ENCODE measurements around the gene LSM8.
A peak's percentile ranks its signal among the peaks of the same experiment; 100 is the strongest.

Gene LSM8

GRCh38 chr7:118185163-118185860 is 1.3 kb downstream of the LSM8 start:
- peak; percentile 52 for DNase-seq (ENCODE audit: low read depth)
- peak overlapping the region; percentile 81 for H3K4me3 ChIP-seq (ENCODE audit: low read depth, low read length)
- TF ChIP-seq MYC (IDR thresholded peaks at IDR 0.05; ENCODE audit: low read depth, low read length) (no peak), POLR2A (IDR thresholded peaks at IDR 0.05; ENCODE audit: extremely low read depth, insufficient read length) (no peak)
- TF ChIP-seq, protein P1, sequence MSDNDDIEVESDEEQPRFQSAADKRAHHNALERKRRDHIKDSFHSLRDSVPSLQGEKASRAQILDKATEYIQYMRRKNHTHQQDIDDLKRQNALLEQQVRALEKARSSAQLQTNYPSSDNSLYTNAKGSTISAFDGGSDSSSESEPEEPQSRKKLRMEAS (IDR thresholded peaks at IDR 0.05; ENCODE audit: low read depth, low read length): no peak
- TF ChIP-seq, protein P2, sequence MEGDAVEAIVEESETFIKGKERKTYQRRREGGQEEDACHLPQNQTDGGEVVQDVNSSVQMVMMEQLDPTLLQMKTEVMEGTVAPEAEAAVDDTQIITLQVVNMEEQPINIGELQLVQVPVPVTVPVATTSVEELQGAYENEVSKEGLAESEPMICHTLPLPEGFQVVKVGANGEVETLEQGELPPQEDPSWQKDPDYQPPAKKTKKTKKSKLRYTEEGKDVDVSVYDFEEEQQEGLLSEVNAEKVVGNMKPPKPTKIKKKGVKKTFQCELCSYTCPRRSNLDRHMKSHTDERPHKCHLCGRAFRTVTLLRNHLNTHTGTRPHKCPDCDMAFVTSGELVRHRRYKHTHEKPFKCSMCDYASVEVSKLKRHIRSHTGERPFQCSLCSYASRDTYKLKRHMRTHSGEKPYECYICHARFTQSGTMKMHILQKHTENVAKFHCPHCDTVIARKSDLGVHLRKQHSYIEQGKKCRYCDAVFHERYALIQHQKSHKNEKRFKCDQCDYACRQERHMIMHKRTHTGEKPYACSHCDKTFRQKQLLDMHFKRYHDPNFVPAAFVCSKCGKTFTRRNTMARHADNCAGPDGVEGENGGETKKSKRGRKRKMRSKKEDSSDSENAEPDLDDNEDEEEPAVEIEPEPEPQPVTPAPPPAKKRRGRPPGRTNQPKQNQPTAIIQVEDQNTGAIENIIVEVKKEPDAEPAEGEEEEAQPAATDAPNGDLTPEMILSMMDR (IDR thresholded peaks at IDR 0.05; ENCODE audit: low read depth, low read length): no peak

- DNase-seq (ENCODE audit: low read depth): peak; percentile 42
- peak overlapping the region; percentile 81 for H3K4me3 ChIP-seq (ENCODE audit: low read depth, low read length)
- TF ChIP-seq MYC (IDR thresholded peaks at IDR 0.05; ENCODE audit: low read depth, low read length) (no peak), POLR2A (IDR thresholded peaks at IDR 0.05; ENCODE audit: extremely low read depth, insufficient read length) (no peak)
- TF ChIP-seq, protein P1 (IDR thresholded peaks at IDR 0.05; ENCODE audit: low read depth, low read length): no peak
- TF ChIP-seq, protein P2 (IDR thresholded peaks at IDR 0.05; ENCODE audit: low read depth, low read length): no peak
Observed at GRCh38 chr7:118186501-118186900, 2.5 kb downstream of the LSM8 start.

GRCh38 chr7:118194571-118194970 is 10.6 kb downstream of the LSM8 start:
- TF ChIP-seq MYC (IDR thresholded peaks at IDR 0.05; ENCODE audit: low read depth, low read length) (no peak), POLR2A (IDR thresholded peaks at IDR 0.05; ENCODE audit: extremely low read depth, insufficient read length) (no peak)
- TF ChIP-seq, protein P1 (IDR thresholded peaks at IDR 0.05; ENCODE audit: low read depth, low read length): no peak
- TF ChIP-seq, protein P2 (IDR thresholded peaks at IDR 0.05; ENCODE audit: low read depth, low read length): no peak
- no peak overlapping the region for H3K4me3 ChIP-seq (ENCODE audit: low read depth, low read length)
- DNase-seq (ENCODE audit: low read depth): no peak

- TF ChIP-seq, protein P2 (IDR thresholded peaks at IDR 0.05; ENCODE audit: low read depth, low read length): peak; percentile 87
- TF ChIP-seq MYC (IDR thresholded peaks at IDR 0.05; ENCODE audit: low read depth, low read length): no peak
- H3K4me3 ChIP-seq (ENCODE audit: low read depth, low read length): no peak overlapping the region
- DNase-seq (ENCODE audit: low read depth): peak; percentile 82
Observed at GRCh38 chr7:118195837-118196474, 12.0 kb downstream of the LSM8 start.

DNA sequence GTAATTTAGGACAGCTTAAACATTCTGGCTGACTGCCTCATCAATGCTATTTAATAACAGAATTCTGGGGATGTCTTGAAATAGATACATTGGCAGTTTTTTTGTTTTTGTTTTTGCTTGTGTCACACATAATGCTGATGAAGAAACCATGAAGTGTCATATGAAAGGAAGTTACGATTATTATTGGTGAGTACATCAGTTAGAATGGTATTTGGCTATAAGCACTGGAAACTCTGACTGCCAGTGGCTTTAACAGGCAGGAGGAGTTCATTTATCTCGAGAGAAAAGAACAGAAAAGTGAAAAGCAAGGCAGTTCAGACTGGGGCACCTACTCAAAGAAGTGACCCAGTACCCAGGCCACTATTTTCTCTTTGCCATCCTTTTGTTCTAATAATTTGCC is 18.1 kb downstream of the LSM8 start:
- no peak for DNase-seq (ENCODE audit: low read depth)

GRCh38 chr7:118214051-118214832 is 30.3 kb downstream of the LSM8 start:
- TF ChIP-seq, protein P1 (IDR thresholded peaks at IDR 0.05; ENCODE audit: low read depth, low read length): no peak
- TF ChIP-seq, protein P2 (IDR thresholded peaks at IDR 0.05; ENCODE audit: low read depth, low read length): no peak
- no peak for TF ChIP-seq MYC (IDR thresholded peaks at IDR 0.05; ENCODE audit: low read depth, low read length)
- TF ChIP-seq POLR2A (IDR thresholded peaks at IDR 0.05; ENCODE audit: extremely low read depth, insufficient read length): no peak
- H3K4me3 ChIP-seq (ENCODE audit: low read depth, low read length): no peak overlapping the region
- no peak for DNase-seq (ENCODE audit: low read depth)

More for the DNA sequence above, 18.1 kb downstream of the LSM8 start:
- H3K4me3 ChIP-seq (ENCODE audit: low read depth, low read length): no peak overlapping the region
- TF ChIP-seq POLR2A (IDR thresholded peaks at IDR 0.05; ENCODE audit: extremely low read depth, insufficient read length): no peak

Measured in NB4 (cell line).